Cardiac fibroblast (primary cell): ENCODE measurements around the gene NR6A1.
A peak's percentile ranks its signal among the peaks of the same experiment; 100 is the strongest.

Experiments used
- DNase-seq, 2 donors: peaks; one replicate each; pipeline versions ENCODE4 v3.0.0 to v3.0.0-alpha.2; 2010; ENCODE audit warnings: low read depth in 2 of 2
- H3K4me3 ChIP-seq, 2 donors: replicated peaks in 1 of 2; 1 replicate in 1 of 2; 2 replicates in 1 of 2; pipeline ENCODE4 v1.5.1; 2011; ENCODE audit warnings: low read depth in 2 of 2, low read length in 2 of 2, mild to moderate bottlenecking in 2 of 2, moderate library complexity in 1 of 2
- TF ChIP-seq, protein P1 (sequence below): IDR thresholded peaks from one replicate; pipeline ENCODE4 v1.5.1; 2011; ENCODE audit warnings: low read depth, mild to moderate bottlenecking, low read length, inconsistent platforms

Gene NR6A1

DNA sequence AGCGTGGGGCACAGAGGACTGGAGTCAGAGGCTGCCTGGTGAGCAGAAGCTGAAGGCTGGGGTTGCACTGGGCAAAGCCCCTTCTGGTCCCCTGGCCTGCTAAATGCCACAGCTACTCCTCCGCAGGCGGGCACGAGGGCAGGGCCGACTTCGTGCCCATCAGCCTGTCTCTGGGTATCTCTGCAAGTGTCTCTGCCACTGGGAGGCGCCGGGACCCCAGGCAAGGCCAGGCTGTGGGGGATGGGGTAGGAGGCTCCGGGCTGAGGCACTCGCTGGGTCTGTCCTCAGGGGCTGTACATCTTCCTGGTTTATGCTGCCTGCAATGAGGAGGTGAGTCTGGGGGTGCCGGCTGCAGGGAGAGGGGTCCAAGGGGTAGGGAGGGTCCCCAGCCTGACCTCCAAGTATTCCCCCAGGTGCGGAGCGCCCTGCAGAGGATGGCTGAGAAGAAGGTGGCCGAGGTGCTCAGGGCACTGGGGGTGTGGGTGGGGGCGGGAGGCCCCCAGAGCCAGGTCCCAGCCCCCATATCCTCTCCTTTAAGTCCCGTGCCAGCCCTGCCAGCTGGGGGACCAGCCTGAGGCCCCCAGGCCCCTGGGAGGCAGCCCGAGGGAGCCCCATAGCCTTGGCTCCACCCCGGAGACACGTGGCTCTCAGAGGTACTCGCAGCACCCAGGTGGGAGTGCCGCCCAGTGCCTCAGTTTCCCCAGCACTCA, 295.8 kb downstream of the NR6A1 start:
- no peak overlapping the region for H3K4me3 ChIP-seq
- TF ChIP-seq, protein P1, sequence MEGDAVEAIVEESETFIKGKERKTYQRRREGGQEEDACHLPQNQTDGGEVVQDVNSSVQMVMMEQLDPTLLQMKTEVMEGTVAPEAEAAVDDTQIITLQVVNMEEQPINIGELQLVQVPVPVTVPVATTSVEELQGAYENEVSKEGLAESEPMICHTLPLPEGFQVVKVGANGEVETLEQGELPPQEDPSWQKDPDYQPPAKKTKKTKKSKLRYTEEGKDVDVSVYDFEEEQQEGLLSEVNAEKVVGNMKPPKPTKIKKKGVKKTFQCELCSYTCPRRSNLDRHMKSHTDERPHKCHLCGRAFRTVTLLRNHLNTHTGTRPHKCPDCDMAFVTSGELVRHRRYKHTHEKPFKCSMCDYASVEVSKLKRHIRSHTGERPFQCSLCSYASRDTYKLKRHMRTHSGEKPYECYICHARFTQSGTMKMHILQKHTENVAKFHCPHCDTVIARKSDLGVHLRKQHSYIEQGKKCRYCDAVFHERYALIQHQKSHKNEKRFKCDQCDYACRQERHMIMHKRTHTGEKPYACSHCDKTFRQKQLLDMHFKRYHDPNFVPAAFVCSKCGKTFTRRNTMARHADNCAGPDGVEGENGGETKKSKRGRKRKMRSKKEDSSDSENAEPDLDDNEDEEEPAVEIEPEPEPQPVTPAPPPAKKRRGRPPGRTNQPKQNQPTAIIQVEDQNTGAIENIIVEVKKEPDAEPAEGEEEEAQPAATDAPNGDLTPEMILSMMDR = no peak
- no peak for DNase-seq

DNA sequence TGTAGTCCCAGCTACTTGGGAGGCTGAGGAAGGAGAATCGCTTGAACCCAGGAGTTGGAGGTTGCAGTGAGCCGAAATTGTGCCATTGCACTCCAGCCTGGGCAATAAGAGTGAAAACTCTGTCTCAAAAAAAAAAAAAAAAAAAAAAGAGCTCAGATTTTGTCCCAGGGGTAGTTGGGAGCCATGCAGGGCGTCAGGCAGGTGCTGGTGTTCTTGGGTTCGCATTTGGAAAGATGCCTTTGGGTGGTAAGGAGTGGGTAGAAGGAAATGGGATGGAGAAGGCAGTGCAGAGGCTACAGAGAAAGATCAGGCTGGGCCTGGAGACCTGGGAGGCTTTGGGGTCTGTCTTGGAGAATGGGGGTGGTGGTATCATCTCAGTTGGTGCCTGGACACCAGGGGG, 297.0 kb downstream of the NR6A1 start:
- no peak for DNase-seq
- TF ChIP-seq, protein P1 = no peak
- H3K4me3 ChIP-seq = no peak overlapping the region

DNA sequence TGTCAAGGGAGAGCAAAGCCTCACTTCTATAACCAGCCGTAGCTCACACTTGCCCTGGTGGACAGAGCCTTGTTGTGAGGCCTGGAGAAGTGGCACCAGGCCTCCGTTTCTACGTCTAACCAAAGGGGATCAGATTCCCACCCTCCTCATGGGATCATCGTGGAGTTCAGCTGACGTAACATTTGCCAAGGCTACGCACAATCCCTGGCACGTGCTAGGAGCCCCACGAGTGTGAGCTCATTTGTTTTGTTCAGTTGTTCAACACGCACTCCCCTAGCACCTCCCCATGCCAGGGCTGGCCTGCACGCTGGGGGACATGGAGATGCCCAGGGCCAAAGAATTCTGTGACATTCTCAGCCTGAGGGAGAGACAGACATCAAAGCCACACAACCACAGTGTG, 297.8 kb downstream of the NR6A1 start:
- TF ChIP-seq, protein P1 = no peak
- DNase-seq = peak in 1 of 2 donors; percentile 5
- H3K4me3 ChIP-seq = no peak overlapping the region

DNA sequence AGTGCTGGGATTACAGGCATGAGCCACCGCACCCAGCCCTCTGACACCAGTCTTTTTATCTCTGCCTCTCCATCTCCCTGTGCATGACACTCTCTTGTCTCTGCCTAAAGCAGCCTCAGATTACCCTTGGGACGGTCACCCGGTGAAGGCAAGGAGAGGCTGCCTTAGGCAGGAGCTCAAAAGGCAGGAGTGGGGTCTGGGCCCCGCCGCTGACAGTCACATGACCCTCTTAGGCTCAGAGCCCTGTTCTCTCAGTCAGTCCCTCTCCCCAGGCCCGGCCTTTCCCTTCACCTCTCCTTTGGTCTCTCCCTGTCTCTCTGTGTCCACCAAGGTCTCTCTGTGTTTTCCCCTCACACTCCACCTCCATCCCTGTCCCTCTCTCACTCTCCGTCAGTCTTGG, 298.3 kb downstream of the NR6A1 start:
- H3K4me3 ChIP-seq = no peak overlapping the region
- DNase-seq = no peak
- TF ChIP-seq, protein P1 = no peak

DNA sequence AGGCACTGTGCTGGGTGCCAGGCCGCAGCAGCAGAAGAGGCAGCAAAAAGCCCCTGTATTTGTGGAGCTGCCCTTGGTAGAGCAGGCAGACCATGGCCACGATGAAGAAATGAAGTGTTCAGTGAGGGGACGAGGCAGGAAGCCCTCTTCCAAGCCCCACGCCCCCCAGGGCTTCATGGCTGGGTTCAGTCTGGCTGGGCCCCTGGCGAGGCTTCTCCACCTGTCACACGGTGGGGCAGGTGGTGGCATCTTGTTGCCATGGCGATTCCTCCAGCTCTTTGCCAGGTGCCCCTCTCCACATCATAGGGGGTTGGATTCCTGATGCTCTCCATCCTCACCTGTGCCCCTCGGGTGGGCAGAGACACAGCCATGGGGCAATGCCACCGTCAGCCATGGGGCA, 299.4 kb downstream of the NR6A1 start:
- DNase-seq = no peak
- no peak overlapping the region for H3K4me3 ChIP-seq
- TF ChIP-seq, protein P1 = no peak

DNA sequence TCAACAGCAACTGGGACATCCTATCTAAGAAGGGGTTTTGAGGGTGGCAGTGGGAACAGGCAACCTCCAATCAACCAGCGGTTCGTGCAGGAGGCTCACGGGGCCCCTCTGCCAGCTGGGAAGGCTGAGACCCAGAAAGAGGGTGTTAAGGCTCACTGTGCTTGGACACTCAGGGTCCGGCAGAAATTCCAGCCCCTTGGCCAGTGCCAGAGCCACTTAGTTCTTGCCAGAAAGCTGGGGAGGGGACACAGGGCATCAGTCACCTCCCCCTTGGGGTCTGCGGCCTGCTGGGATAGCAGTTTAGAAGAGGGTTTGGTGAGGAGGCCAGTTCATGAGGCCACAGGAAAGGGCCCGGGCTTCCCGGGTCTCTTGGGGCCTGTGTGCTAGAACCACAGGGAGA, 300.4 kb downstream of the NR6A1 start:
- TF ChIP-seq, protein P1 = no peak
- DNase-seq = no peak

DNA sequence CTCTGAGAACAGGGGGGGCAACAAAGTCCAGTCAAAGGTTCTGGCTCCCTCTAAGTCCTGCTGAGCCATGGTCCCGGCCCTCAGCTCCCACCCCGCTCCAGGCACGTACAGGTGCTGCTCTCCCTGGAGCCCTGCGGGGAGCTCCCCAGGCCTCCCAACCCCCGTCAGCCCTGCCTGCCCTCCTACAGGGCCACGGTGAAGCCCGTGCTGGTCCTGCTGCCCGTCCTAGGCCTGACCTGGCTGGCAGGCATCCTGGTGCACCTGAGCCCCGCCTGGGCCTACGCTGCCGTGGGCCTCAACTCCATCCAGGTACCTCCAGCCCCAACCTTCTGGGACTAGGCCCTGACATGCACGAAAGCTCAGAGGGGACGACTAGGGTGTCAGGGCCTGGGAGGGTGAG, 300.8 kb downstream of the NR6A1 start:
- TF ChIP-seq, protein P1 = no peak
- no peak overlapping the region for H3K4me3 ChIP-seq
- DNase-seq = no peak

More for the DNA sequence above, 300.4 kb downstream of the NR6A1 start:
- no peak overlapping the region for H3K4me3 ChIP-seq
